B cell (primary cell): Measurements from ENCODE around the gene CPD.

Experiments
- EZH2 ChIP-seq: IDR thresholded peaks from 2 replicates; pipeline ENCODE4 v1.6.1; 2012; ENCODE audit warnings: borderline replicate concordance, low read depth, mild to moderate bottlenecking, moderate library complexity, low read length; ENCODE audit not compliant: insufficient read depth, poor library complexity, severe bottlenecking
- TF ChIP-seq, protein P1 (sequence below): fragments of 200-600 bp; IDR thresholded peaks from one replicate; pipeline ENCODE4 v1.8.0; 2022; ENCODE audit warnings: antibody characterized with exemption, mild to moderate bottlenecking

DNA sequence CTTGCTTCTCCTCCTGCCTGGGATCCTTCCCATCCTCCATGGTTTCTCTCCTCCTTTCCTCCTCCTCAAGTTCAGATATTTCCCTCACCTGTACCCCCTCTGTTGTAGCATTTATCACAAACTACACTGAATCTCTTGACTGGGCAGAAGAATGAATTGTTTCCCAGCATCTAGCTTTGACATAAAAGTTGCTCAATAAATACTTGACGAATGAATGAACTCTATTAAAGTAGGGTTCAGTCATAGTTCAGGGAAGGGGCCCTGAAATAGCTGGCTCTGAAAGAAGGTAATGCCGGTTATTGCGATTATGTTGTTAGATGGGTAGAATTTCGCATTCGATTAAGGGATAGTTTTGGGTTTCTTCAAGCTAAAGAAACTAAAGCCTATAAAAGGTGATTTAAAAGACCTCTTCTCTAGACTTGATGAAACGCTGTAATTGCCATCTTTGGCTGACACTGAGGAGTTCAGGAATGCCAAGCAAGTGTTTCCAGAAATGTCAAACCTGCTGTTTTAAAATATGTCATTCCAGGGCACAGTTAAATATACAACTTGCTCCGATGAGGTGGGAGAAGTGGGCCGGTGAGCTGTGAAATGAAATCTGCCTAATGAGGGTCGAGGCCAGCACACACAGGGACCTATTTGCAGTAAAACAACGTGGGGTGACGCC, 1.0 kb upstream of the CPD start:
- TF ChIP-seq, protein P1, sequence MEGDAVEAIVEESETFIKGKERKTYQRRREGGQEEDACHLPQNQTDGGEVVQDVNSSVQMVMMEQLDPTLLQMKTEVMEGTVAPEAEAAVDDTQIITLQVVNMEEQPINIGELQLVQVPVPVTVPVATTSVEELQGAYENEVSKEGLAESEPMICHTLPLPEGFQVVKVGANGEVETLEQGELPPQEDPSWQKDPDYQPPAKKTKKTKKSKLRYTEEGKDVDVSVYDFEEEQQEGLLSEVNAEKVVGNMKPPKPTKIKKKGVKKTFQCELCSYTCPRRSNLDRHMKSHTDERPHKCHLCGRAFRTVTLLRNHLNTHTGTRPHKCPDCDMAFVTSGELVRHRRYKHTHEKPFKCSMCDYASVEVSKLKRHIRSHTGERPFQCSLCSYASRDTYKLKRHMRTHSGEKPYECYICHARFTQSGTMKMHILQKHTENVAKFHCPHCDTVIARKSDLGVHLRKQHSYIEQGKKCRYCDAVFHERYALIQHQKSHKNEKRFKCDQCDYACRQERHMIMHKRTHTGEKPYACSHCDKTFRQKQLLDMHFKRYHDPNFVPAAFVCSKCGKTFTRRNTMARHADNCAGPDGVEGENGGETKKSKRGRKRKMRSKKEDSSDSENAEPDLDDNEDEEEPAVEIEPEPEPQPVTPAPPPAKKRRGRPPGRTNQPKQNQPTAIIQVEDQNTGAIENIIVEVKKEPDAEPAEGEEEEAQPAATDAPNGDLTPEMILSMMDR: no peak
- no peak for TF ChIP-seq EZH2
